WERI-Rb-1 (cell line): Measurements from ENCODE around the gene PLA2G5.

ENCODE experiments used
- DNase-seq: peaks from one replicate; pipeline ENCODE4 v3.0.0-alpha.2; 2020
- H3K27ac ChIP-seq: fragments of 250-450 bp; sonication (Bioruptor Pico); 2 replicates; pipeline ENCODE4 v1.5.1; 2020; ENCODE audit warnings: mild to moderate bottlenecking, moderate library complexity
- H3K27me3 ChIP-seq: fragments of 250-450 bp; sonication (Bioruptor Pico); 2 replicates; pipeline ENCODE4 v1.5.1; 2021; ENCODE audit warnings: mild to moderate bottlenecking, low read depth, moderate library complexity; ENCODE audit not compliant: insufficient read depth, severe bottlenecking
- H3K36me3 ChIP-seq: fragments of 250-450 bp; sonication (Bioruptor Pico); 2 replicates; pipeline ENCODE4 v1.5.1; 2020; ENCODE audit warnings: mild to moderate bottlenecking, moderate library complexity
- H3K4me3 ChIP-seq: 2 replicates; pipeline ENCODE4 v1.5.1; 2011; ENCODE audit warnings: low read depth, mild to moderate bottlenecking, control low read depth, low read length
- H3K9me3 ChIP-seq: fragments of 250-450 bp; sonication (Bioruptor Pico); 2 replicates; pipeline ENCODE4 v1.5.1; 2021; ENCODE audit warnings: mild to moderate bottlenecking, moderate library complexity; ENCODE audit not compliant: severe bottlenecking
- CTCF ChIP-seq: IDR thresholded peaks from 2 replicates; pipeline ENCODE4 v1.5.1; 2011; ENCODE audit warnings: low read depth, mild to moderate bottlenecking, control low read depth, inconsistent platforms, low read length

Gene PLA2G5

DNA sequence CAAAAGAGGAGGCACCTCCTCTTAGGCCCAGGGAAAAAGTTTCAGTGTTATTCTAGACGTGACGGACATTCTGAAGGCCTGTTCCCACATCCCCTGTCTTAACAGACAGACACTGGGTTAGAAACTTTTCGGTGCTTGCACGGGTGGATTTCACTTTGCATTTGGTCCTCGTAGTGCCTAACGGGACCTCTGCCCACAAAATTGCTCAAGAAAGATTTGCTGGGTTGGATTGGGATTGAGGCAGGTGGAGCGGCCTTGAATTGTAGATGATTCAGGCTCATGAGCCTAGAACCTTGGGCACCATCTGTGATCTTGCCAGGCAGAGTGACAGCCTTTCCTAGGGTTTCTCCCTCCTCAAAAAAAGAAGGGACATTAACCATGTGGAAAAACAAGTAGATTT is 2.8 kb downstream of the PLA2G5 start:
- H3K9me3 ChIP-seq, result no peaks in the 10 kb centered on the region
- no peak overlapping the region for H3K4me3 ChIP-seq
- H3K27ac ChIP-seq, result no peak overlapping the region
- no peaks in the 10 kb centered on the region for H3K27me3 ChIP-seq
- DNase-seq, result no peak
- H3K36me3 ChIP-seq, result no peaks in the 10 kb centered on the region
- no peak for TF ChIP-seq CTCF

DNA sequence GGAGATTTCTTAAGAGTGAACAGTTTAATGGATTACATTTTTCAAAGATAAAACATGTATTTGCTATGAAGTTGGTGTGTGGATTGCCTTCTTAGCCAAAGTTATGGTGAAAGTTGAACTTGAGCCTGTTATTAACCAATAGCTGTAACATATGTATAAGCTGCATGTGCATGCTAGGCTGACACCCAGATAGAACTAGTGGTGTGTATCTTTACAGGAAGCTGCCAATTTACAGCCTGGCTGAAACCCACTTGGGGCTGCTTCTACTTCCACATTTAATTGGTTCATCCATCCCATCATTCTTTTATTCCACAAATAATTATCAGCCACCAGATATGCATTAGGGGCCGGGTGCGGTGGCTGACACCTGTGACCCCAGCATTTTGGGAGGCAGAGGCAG is 3.3 kb downstream of the PLA2G5 start:
- Histone ChIP-seq H3K27ac (no peak overlapping the region), H3K36me3 (no peaks in the 10 kb centered on the region), H3K27me3 (no peaks in the 10 kb centered on the region), H3K4me3 (no peak overlapping the region), H3K9me3 (no peaks in the 10 kb centered on the region)
- no peak for TF ChIP-seq CTCF
- no peak for DNase-seq

DNA sequence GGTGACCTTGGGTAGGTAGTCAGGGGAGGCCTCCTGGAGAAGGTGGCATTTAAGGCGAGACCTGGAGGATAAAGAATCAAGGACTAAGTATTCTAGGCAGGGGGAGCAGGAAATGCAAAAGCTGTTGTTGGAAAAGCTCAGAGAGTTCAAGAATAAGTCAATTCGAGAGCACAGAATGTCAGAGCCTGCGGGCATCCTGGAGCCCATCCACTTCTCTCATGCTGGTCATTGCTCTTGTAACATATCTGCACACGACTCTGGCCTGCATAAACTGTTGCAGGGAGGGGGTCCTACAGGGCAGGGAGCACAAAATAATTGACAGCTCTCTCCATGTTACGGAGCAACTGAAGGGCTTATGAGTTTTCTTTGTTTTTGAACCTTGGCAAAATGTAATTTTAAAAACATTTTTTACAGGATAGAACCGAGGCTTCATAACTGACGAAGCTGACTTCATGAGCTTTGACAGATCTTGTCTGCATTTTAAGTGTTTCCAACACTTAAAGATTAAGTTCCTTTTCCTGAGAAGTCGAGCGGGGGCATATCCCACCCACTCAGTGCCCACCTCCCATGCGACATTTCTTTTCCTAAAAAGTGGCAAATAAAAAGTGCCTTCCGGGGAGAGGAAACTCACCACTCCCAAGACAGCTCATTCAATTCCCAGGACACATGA is 4.2 kb downstream of the PLA2G5 start:
- H3K27ac ChIP-seq, result no peak overlapping the region
- no peaks in the 10 kb centered on the region for H3K27me3 ChIP-seq
- H3K36me3 ChIP-seq, result no peaks in the 10 kb centered on the region
- H3K4me3 ChIP-seq, result no peak overlapping the region
- no peak for DNase-seq
- TF ChIP-seq CTCF, result no peak
- H3K9me3 ChIP-seq, result no peaks in the 10 kb centered on the region

- H3K9me3 ChIP-seq, result no peaks in the 10 kb centered on the region
- no peak for DNase-seq
- no peak for TF ChIP-seq CTCF
- H3K27me3 ChIP-seq, result no peaks in the 10 kb centered on the region
- no peak overlapping the region for H3K4me3 ChIP-seq
- H3K27ac ChIP-seq, result no peak overlapping the region
- no peaks in the 10 kb centered on the region for H3K36me3 ChIP-seq
These were observed 4.8 kb downstream of the PLA2G5 start for GRCh38 chr1:20074725-20075171.

- H3K4me3 ChIP-seq, result no peak overlapping the region
- DNase-seq, result no peak
- no peak overlapping the region for H3K27ac ChIP-seq
- no peaks in the 10 kb centered on the region for H3K36me3 ChIP-seq
- no peaks in the 10 kb centered on the region for H3K27me3 ChIP-seq
- TF ChIP-seq CTCF, result no peak
- H3K9me3 ChIP-seq, result no peaks in the 10 kb centered on the region
These were observed 5.4 kb downstream of the PLA2G5 start for GRCh38 chr1:20075345-20075744.

DNA sequence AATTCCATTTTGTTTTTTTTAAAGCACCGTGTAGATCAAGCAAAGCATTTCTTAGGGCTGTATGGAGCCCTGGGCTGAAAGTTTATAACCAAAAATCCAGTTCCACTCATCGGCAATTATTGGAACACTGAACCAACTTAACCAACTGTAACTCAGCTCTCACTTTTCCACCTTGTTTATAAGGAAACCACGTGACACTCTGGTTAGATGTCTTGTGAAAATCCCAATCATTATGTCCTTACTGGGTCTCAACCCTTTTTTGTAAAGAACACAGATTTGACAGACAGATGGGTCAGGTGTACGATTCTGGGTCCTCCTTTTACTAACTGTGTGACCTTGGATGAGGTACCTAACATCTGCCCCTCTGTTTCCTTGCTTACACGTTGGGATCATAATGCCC is 6.2 kb downstream of the PLA2G5 start:
- H3K36me3 ChIP-seq, result no peaks in the 10 kb centered on the region
- no peaks in the 10 kb centered on the region for H3K27me3 ChIP-seq
- no peak for TF ChIP-seq CTCF
- no peak overlapping the region for H3K4me3 ChIP-seq
- DNase-seq, result no peak
- no peak overlapping the region for H3K27ac ChIP-seq
- H3K9me3 ChIP-seq, result no peaks in the 10 kb centered on the region
